ENCODE results near the gene FOXE1.

FOXE1 gene

GRCh38 chr9:97853056-97853843 lies at the start of gene FOXE1:
Gene FOXE1 (plus strand): TSS chr9:97853226. CDS start chr9:97853915, 689 bp downstream.
- DNase-seq, result no peak

GRCh38 chr9:97804059-97804365 lies 49.0 kb upstream of the FOXE1 start:
- no peak for DNase-seq

- DNase-seq, result no peak
Observed at GRCh38 chr9:97806721-97807120, 46.3 kb upstream of the FOXE1 start.

GRCh38 chr9:97807681-97808080 lies 45.3 kb upstream of the FOXE1 start:
- DNase-seq, result no peak

DNA sequence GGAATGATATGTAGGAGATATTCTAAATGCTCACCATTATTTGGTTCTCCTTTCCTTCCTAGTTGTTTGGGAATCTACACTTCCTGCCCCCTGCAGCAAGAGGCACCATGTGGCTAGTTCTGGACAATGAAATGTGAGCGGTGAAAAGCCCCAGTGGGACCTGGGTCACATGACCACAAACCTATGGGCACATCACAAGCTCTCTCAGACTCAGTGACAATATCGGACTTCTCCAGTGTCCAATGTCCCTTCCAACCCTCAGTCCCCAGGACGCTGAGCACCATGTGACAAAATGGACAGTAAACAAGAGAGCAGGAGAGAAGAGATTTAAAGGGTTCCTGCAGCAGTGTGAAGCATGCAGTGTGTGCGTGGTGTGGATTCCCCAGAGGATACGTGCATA lies 44.6 kb upstream of the FOXE1 start:
- no peak for DNase-seq

GRCh38 chr9:97808972-97809371 lies 44.1 kb upstream of the FOXE1 start:
- no peak for DNase-seq

DNA sequence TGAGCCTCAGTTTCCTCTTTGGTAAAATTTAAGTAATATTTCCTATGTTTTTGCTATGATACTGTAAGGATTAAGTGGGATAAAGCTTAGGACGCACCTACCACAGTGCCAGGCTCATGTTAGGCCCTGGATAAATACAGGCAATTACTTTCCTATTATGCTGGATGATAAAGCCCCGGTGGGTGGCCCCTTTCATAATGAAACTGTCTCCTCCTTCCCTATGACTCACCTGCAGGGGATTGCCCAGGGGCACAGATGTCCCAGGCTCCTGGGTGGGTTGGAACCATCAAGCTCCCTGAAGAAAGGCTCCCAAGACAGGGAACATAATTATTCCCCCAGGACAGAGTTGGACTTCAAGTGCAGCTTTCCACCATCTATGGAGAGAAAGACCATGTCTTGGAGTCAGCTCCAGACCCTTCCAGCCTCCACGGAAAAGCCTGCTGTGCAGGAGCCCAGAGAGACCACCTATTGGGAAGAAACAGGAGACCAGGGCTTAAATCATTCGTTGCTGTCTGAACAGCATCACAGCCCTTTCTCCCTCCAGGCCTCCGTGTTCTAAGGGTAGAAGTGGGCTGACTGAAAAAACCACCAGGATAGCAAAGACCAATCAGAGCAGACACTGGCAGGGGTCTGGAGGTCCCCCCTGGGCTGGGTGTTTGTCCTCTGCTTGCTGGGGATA lies 43.2 kb upstream of the FOXE1 start:
- peak; percentile 7 for DNase-seq

DNA sequence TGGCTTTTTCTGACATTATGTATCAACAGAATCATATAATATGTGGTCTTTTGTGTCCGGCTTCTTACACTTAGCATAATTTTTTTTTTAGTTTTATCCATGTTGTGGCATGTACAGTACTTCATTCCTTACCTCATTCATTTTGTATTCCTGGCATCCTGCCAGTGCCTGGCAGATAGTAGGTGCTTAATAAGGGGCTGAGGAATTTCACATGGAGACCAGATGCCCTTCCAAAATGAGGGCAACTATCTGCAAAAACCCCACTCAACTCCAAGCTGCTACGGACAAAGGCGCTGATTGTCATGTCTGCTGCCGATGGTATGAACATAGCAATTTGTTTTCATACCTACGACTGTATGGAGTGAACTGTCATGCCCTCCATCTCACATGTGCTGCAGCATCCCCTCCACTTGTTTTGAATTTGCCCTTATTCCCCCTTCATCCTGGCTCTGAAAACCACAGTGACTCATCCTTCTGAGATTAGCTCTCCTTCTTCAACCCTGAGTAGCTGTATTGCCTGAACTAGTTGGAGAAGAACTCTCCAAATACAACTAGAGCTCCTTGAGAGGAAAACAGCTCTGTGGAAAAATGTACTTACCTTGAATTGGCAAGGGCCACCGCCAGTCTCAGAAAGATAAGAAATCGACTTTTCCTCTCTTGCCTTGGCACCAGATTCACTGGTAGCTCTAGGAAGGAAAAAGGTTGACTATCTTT lies 41.3 kb upstream of the FOXE1 start:
- no peak for DNase-seq

- no peak for DNase-seq
Observed at GRCh38 chr9:97812247-97812543, 40.8 kb upstream of the FOXE1 start.

- no peak for DNase-seq
Observed at GRCh38 chr9:97813072-97813471, 40.0 kb upstream of the FOXE1 start.

DNA sequence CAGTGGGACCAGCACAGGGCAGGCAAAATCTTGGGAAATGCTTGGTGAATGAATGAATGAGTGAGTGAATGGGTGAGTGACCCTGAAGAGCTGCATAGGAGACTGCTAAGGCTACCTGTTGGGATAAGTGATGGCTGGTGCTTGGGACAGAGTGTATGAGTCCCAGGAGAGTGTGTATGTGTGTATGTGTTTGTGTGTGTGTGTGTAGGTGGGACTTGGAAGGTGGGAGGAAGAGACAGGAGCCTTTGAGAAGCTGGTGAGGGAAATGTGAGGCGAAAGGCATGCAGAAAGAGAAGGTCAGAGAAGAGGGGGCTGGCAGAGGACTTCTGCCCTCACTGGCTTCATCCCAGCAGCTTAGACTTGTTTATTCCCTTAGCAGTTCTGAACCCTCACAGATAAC lies 33.3 kb upstream of the FOXE1 start:
- DNase-seq, result no peak

GRCh38 chr9:97820373-97820772 lies 32.7 kb upstream of the FOXE1 start:
- DNase-seq, result no peak

GRCh38 chr9:97830884-97831829 lies 21.9 kb upstream of the FOXE1 start:
- no peak for DNase-seq

DNA sequence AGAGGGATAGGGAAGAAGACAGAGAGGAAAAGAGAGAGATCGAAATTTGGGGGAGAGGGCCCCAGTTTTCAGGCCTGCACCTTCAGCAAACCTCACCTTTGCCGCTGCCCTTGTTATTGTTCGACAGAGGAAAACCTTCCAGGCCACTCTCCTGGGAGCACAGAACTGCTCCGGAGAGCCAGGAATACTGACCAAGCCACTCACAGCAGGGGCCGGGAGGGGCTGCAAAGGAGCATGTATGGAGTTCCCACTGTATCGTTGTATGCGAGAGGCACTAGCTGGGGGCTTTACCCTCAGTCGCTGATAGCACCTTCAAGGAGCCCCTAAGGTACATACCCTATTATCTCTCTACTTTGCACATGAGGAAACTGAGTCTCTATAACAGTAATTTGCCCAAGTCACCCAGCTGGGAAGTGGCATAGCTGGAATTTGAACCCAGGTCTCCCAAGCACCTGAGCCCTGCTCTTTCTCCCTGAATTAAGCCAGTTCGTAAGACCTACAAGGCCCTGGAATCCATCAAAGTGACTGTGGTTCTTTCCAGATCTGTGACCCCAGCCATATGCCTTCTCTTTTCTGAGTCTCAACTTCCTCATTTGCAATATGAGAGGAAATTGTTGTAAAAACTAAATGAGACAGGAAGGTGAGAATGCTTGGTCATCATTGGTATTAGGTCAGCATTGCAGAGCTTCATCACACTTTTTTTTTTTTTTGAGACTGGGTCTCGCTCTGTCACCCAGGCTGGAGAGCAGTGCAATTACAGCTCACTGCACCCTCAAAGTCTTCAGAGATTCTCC lies 21.0 kb upstream of the FOXE1 start:
- DNase-seq, result no peak

- no peak for DNase-seq
Observed at GRCh38 chr9:97840521-97840920, 12.5 kb upstream of the FOXE1 start.

DNA sequence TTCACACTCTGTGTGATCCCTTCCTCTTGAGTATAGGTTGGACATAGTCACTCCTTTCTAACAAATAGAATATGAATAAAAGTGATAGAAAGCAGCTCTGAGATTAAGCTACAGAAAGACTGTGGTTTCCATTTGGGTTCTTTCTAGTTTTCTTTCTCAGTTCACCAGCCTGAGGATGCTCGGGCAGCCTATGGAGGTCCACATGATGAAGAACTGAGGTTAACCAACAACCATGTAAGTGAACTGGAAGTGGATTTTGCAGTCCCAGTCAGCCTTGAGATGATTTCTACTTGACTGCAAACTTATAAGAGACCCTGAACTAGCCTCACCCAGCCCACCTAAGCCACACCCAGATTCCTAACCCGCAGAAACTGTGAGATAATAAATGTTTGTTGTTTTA lies 10.1 kb upstream of the FOXE1 start:
- DNase-seq, result no peak

- no peak for DNase-seq
Observed at GRCh38 chr9:97845130-97845529, 7.9 kb upstream of the FOXE1 start.

- DNase-seq, result no peak
Observed at GRCh38 chr9:97845763-97846162, 7.3 kb upstream of the FOXE1 start.

DNA sequence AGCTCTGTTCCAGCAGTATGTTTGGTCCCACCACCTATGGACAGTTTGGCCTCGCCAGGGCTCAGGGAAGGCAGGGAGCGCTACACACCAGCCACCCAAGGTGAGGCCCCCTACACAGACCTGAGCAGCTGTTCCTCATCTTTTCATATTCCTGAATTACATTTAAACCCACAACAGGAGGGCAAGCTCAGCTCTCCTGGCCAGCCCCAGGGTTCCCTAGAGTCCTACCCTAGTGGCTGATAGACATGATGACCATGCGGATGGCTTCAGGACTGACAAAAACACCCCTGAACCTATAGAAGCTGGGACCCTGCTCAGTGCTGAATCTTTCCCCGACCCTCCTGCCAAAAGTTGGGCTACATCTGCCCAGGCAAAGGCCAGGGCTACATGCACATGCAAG lies 6.7 kb upstream of the FOXE1 start:
- DNase-seq, result no peak

DNA sequence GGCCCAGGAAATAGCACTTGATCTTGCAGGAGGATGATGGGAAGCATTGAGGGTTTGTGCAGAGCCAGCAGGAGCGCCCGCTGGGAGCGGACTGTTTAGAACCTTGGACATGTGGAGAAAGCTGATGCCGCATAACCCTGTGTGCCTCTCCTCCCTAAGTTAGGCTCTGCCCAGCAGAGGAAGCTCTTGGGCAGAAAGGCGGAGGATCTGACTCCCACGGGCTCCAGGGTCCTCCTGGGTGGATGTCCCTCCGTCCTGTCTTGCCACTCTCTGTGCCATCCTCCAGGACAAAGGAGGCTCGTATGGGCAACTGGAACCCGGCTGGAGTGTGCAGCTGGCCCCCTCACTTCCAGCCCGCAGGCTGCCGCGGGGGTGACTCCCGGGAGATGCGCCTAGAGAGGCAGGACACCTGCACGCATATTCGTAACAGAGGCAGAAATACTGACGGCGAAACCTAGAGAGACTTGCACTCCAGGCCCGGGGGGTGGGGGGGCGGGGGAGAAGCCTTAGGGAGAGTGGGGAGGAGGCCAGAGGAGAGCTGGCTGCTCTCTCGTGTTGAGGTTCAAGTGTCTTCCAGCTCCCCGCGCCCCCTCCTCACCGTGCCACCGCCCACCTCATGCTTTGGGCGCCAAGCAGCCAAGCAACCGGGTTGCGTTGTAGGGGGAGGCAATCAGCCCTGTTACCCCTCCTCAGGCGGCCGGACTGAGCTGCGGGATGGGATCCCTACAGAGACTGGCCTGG lies 5.4 kb upstream of the FOXE1 start:
- DNase-seq, result no peak

GRCh38 chr9:97848215-97848479 lies 4.9 kb upstream of the FOXE1 start:
- DNase-seq, result no peak

All from activated CD4-positive, alpha-beta T cell treated with anti-CD3 and anti-CD28 coated beads for 48 hours (primary cell).